Adrenal gland (tissue), 5 donors: ENCODE measurements around the gene CHST3.

Experiments used
- CTCF ChIP-seq, 6 experiments: fragments of 450-650 bp in 4 of 6; fragments of 200-600 bp in 2 of 6; sonication (generic) in 1 of 6; IDR thresholded peaks; 1 replicate in 5 of 6; 2 replicates in 1 of 6; pipeline versions ENCODE4 v1.5.1 to v1.8.0; 2016 to 2021; ENCODE audit warnings: antibody characterized with exemption in 6 of 6, mild to moderate bottlenecking in 2 of 6, moderate library complexity in 1 of 6
- POLR2A ChIP-seq, 2 donors: fragments of 450-650 bp; IDR thresholded peaks; one replicate each; pipeline ENCODE4 v1.6.1; 2017; ENCODE audit warnings: antibody characterized with exemption in 2 of 2, mild to moderate bottlenecking in 2 of 2, moderate library complexity in 1 of 2
- donor health status: DM: no; HTN: no; CAD: no.

- no peak for TF ChIP-seq POLR2A (IDR thresholded peaks at IDR 0.05)
- TF ChIP-seq CTCF (IDR thresholded peaks at IDR 0.05), result no peak
Observed at GRCh38 chr10:72013202-72013945, 49.2 kb downstream of the CHST3 start.
